SHP77 treated with DMSO at 0.1 percent for 48 hours (cell line): ENCODE data around the gene CBX7.

Experiments
- DNase-seq: peaks from one replicate; lab custom pipeline; 2025; lab: John Stamatoyannopoulos, UW

CBX7 gene

DNA sequence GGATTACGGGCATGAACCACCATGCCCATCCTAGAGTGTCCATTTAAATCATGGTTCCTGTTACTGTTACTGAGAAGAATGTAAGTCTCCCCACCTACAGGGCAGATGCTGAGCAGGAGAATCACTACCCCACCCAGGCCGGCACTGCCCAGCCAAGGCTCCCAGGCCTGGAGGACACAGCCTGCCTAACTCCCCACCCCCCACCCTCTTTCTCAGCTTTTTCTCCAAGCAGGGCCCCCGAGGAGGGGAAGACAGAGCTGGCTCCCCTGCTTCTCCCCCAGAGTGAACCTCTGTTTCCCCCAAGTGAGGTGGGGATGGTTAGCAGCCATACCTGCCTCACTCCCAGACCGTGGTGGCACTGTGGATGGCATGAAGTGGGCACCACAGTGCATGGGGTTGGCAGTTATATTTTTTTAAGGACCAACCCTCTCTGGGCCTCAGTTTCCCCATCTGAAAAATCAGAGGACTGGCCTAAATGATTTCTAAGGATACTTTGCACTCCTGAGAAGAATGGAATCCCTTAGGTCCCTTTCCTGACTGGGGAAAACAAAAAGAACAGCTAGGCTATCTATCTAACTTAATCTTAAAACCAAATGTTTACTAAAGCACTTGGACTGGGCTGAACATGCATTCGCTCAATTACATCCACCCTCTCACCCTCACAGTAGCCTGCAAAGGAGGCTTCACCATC, 5.0 kb downstream of the CBX7 start:
- DNase-seq = no peak

DNA sequence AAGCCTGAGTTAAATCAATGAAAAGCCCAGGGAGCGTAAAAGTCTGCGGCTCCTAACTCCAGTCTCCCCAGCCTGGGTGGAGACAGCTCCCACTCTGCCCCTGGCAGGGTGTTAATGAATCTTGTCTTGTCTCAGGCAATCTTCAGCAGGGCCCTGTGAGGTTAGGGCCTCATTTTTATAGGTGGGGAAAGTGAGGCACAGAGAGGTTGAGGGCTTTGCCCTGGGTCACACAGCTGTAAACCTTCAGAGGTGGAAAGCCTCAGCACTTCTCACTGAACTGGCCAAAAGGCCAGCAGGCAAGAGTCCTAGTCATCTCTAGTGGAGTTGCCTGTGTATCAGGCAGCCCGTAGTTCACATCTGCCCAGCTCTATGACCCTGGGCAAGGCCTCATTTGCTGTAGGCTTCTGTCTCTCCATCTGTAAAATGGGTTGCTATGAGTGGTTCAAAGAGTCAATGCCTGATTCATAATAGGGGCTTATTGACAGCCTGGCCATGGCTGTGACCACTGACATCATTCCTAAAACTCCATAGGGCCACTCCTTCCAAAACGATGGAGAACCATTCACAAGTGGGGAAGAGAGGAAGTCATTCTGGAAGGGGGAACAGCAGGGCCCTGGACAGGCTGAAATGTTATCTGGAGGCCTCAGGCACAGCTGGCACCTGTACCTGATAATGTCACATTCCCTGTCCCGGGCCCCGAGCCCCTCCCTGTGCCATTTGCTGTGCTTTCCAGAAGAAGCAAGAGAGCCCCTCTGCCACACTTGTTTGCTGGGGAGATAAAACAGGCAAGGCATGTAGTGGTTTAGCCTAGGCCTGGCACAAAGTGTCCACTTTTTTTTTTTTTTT, 6.0 kb downstream of the CBX7 start:
- DNase-seq = no peak

DNA sequence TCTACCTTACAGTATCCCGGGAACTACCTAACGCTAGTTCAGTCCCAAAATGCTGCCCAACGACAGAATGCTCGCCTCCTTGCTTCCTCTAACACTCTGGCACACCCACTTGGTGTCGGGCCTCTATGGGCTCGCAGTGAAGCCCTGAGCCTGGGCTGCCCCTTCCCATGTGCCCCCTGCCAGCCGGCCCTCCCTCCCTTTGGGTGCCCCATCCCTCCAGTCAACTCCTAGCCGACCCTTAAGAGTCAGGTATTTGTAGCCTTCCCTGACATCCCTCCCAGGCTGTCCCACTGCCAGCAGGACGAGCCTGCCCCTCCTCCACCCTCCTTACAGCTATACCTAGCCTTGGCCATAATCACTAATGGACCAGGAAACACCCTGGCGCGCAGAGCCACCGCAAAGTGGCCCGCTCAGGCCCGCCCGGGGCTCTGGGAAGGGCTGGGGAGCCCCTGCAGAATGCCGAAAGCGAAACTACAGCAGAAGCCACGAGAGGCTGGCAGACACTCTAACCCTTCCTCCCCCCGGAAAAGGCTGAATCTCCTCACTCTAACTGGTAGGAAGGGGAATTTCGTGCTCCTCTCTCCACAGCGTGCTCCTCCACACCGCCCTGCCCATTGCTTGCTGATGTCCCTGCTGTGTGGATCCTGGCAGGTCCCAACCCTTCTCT, 8.2 kb downstream of the CBX7 start:
- no peak for DNase-seq

DNA sequence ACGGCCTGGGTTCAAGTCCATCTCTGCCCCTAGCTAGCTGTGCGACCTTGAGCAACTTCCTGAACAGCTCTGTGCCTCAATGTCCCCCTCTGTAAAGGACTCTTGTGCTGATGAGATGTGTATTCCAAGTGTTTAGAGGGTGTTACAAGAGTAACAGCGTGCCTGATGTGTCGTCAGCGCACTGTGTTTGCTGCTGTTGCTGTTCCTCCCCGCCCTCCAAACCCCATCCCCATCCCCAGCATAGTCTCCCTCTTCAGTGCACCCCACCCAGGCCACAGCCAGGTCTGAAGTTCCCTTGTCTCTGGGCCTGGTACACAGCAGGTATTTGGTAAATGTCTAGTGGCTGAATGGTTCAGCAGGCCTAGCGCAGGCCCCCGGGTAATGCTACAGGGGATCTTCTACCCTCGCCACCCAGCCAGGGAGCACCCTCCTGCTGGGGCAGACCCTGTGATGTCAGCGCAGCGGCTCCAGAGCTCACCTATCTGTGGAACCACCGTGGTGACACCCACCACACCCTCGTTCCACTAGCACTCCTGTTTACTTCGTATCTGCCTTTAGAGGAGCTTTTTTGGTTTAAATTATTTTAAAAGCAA, 10.3 kb downstream of the CBX7 start:
- no peak for DNase-seq

DNA sequence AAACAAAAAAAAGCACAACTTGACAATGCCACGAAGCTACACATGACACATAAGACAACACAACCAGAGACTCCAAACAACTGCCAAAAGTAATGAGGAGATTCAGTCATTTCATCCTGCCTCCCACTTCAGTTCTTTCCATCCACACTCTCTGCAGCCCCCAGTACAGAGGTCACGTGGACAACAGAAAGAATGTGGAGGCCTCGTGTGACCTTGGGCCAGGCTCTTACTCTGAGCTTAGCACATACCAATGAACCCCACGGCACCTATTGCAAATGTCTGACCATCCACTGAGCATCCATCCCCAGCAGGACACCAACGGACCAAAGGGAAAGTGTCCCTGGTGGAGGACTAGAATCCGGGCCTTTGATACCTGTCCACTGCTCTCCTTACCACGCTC, 12.5 kb downstream of the CBX7 start:
- no peak for DNase-seq

DNA sequence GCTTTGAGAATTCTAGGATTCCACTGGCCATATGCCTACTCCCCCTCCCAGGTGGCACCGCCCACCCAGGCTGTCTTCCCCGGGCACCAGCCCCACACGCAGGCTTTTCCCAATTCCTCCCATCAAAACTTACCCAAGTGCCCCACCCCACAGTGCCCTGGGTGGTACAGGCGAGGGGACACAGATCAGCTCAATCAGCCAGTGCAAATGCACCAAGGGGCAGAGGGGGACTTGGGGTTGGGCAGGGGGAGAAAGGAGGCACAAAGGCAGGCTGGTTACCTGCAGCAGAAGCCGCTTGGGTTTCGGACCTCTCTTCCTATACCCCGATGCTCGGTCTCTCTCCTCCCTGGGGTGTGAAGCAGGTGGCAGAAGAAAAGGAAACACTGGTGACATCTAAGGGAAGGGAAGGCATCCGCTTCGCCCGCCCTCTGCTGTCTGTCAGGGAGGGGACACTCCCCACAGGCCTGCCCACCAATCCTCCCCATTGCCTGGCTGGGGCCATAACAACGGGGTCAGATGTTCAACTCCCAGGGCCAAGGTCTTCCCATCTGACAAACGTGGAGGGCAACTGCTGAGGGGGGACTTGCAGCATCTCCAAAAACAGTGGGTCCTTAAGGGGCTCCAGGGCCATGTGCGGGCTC, 14.0 kb downstream of the CBX7 start:
- no peak for DNase-seq

DNA sequence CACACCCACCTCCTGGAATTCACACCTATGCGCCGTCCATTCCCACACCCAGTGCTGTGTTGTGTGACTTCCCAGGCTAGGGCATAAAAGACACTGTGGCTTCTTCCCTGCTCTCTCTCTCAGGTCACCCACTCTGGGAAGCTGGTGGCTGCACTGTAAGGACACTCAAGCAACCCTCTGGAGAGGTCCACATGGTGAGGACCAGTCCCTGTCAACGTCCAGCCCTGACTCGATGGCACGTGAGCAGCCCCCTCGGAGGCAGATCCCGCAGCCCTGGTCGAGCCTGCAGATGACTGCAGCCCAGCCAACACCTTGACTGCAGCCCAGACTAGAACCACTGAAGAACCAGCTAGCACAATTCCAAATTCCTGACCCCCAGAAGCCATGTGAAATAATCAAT, 16.2 kb downstream of the CBX7 start:
- DNase-seq = no peak

DNA sequence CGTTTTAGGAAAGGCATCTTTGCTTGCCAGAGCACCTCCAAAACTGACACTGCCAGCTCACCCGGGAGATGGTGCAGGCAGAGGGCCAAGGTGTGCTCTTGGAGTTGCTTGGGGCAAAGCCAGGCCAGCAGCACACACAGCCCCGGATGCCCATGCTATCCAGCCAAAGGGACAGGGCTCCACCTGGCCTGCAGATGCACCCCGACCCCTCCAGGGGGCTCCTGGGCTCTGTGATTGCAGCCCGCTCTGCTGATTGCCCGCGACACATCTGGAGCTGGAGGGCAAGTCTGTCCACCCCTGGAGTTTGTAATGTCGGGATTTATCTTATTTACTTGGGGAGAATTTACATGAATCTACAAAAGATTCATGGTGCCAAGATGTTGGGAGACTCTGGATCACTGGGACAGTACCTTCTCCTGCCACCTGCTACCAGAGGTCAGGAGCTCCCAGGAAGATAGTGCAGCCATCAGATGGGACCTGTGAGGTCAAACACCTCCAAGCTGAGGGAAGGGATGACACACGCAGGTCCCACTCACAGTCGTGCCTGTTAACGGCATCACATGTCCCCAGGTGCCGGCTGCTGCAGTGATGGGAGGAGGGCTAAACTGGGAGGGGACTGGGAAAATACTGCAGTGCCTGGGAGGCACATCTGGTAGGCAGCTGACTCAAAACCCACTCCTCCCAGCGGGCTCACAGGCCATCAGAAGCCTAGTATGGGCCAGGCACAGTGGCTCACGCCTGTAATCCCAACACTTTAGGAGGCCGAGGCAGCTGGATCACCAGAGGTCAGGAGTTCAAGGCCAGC, 17.2 kb downstream of the CBX7 start:
- peak; percentile 12 for DNase-seq

DNA sequence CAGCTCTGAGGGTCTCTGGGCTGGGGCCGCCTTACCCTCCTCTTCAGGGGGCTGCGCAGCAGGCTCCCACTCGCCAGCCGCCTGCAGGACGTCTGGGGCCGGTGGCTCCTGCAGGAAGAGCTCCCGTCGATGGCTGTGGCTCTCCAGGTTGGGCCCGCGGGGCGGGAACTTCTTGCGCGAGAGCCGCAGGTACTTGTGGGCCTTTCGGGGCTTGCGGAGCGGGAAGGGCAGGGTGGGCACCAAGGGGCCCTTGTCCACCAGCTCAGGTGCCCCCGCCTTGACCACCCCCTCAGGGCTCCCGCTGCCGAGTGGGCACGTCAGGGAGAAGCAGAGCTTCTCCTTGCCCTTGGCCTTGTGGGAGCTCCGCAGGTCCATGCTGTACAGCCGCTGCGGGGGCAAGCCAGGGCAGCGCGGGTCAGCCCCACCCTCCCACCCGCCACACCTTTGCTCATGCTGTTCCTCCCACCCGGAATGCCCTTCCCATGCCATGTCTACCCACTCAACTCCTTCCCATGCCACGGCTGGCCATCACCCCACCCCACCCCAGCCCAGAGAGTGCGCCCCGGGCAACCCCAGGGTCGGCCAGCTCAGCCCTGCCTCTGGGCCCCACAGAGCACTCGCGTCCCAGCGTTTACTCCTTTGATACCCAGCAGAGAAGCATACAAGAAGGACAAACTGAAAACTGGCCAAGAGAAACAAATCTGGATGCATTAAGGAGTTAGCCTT, 18.0 kb downstream of the CBX7 start:
- no peak for DNase-seq

DNA sequence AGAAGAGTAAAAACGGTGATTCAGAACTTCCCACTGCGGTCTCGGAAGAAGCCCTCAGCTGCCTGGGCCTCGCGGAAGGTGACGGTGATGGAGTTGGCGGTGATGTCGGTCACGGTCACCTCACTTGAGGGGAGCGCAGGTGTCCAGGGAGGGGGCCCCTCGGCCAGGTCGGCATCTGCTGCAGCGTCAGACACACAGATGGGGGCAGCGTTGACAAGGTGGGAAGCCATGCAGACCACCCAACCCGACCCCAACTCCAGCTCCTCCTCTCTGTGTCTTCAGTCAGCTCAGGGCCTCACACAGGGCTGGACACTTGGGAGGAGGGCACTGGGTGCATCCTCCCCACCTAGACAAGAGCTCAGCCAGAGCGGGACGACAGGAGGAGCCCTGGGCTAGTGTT, 18.6 kb downstream of the CBX7 start:
- no peak for DNase-seq

DNA sequence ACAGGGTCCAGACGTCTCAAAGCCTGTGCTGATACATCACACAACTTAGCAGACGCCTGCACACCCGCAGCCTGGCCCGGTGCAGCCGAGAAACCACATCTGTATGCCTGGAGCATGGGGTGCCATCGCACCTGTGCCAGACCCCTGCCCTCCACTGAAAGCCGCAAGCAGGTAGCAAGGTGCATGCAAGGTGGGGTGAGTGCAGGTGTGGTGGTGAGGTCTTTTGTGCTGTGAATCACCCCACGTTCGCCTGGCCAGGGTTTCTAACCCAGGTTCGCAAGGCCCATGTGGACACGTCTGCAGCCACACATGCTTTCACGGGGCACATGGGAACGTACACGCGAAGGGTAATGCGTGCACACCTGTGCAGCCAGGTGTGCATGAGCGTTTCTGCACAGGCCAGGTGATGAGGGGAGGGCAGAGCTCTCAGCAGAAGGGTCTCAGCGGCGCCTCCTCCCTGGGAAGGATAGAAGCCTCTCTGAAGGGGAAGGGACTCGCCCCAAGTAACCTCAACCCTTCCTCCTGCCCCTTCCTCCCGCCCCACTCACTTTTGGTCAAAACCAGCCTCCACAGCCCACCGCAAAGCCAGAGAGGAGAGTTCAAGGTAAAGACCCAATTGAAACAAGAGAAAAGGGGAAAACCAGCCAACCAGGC, 19.5 kb downstream of the CBX7 start:
- no peak for DNase-seq

DNA sequence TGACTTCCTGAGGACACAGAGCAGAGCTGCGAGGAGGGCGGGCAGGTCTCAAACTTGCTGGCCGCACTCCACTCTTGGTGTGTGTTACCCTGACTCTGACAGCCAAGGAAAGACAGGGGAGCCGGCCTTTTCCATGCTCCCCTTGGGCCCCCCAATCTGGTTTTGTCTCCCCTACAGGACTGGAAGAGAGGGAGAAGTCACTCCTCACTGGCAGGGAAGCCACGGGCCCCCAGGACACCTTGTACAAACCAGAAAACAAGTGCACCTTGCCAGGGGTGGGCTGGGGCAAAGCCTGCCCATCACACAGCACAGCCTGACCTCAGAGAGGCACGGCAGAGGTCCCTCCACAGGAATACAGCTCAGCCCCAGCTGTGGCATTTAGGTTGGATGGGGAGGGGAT, 20.2 kb downstream of the CBX7 start:
- DNase-seq = no peak

DNA sequence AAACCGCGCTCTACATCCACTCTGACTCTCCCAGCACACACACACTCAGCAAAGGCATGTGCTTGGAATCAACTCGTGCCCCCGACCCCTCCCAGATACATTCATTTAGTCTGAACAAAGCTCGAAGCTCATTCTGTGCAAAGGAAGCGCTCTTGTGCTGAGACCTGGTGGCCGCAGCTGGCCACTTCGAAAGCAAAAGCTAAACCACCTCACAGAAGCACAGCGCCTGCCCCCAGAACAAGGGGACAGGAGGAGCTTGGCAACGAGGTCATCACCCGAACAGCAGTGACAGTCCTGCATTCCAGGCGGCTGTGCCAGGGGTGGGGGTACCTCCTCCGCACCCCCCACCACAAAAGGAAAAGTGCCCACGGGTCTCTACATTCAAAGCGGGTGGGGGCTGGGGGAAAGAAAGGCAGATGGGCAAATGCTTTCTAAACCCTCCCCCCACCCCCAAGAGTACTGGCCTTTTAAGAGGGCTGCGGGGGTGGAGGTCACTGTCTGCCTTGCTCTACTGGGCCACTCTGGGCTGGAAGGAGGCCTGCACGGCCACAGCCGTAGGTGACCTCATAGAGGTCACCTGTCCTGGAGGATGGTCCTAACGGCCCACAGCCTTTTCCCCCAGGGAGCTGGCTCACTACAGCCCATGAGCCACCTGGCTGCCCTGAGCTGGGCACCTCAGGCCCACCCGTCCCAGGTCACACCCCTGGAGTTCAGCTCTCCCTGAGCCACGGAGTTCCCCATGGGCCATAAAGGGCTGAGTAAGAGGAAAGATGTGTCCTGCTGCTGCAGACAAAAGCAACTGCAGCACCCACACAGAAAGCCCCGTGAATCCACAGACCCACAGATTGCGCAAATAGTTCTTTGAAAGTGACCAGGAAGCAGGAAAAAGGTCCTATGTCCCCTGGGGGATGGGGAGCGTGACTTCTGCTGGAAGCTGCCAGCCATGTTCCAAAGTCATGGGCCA, 21.3 kb downstream of the CBX7 start:
- DNase-seq = no peak

DNA sequence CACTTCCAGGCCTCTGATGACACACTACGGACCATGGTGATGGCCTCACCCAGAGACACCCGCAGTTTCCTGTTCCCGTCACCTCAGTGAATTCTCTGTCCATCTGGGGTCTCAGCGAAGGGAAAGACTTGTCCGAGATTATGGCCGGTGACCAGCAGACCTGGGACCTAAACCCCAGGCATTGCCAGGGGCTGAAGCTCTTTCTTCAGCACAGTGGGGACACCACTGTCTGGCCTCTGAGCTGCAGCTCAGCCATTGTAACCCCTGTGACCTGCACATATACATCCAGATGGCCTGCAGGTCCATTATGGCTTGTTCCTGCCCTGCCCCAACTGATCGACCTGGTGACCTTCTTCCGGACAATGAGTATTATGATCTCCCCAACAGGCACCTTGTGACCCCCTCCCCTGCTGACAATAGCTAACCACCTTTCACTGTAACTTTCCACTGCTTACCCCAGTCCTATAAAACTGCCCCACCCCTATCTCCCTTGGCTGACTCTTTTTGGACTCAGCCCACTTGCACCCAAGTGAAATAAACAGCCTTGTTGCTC, 22.3 kb downstream of the CBX7 start:
- DNase-seq = no peak

DNA sequence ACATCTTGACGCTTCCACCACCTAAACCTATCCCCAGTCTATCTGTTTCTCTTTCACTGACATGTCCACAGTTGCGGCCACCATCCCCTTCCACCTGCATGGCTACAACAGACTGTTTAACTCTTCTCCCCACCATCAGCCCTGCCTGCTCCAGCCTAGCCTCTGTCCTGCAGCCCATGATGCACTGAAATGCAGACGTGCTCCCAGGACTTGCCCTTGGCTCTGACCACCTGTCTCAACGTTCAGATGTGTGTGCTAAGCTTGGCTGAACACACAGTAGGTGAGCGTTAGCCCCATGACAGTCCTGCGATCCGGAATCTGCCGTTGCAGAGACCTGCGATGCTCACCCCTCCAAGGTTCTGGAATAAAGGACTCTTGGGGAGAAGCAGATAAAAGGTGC, 22.7 kb downstream of the CBX7 start:
- no peak for DNase-seq

DNA sequence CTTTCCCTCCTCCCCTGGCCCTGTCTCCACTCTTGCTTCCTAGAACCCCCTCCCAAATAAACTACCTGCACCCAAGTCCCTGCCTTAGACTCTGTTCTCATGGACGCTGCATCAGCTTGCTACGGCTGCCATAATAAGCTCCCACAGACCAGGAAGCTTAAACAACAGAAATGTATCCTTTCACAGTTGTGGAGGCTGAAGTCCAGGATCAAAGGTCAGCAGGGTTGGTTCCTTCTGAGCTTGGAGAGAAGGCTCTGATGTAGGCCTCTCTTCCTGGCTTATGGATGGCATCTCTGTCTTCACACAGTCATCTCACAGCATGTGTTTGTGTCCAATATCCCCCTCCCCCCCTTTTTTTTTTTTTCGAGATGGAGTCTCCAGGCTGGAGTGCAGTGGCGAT, 23.4 kb downstream of the CBX7 start:
- no peak for DNase-seq

DNA sequence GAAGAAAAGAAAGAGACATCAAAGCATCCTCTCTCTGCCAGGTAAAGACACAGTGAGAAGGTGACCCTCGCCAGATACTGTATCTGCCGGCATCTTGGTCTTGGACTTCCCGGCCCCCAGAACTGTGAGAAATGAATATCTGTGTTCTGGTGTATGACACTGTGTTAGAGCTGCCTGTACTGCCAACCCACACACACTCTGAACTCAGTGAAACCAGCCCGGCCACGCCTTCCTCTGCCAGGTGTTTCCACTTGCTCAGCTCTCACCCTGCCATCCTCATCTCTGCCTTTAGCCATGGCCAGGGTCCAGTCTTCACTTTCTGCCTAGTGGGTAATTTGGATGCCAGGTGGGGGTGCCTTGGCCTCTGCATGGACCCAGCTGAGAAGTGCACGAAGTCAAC, 24.0 kb downstream of the CBX7 start:
- no peak for DNase-seq

DNA sequence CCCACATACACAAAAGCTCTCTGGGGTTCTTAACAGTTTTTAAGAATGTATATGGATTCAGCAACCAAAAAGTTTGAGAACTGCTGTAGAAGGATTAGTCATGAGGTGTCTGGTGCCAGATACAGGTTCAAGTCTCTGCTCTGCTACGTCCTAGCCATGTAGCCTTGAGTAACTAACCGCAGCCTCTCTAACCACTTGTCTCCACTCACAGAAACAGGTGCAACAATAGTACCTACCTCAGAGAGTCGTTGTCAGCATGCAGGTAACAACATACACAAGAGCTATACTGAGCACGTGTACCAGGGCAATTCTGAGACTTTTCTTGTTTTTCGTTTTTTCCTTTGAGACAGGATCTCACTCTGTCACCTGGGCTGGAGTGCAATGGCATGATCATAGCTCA, 26.9 kb downstream of the CBX7 start:
- no peak for DNase-seq
